Tibial nerve (tissue), 4 donors: Measurements from ENCODE around the gene RBM20.

Source experiments
- EP300 ChIP-seq, 2 donors: sonication (generic); formaldehyde crosslinking; IDR thresholded peaks; one replicate each; pipeline ENCODE4 v1.6.1; 2017; ENCODE audit warnings: antibody characterized with exemption in 2 of 2, mild to moderate bottlenecking in 1 of 2
- TF ChIP-seq, protein P1 (sequence below), 5 experiments: fragments of 200-600 bp in 3 of 5; fragments of 450-650 bp in 2 of 5; sonication (generic) in 3 of 5; IDR thresholded peaks; one replicate each; pipeline ENCODE4 v1.5.1; 2016 to 2019; ENCODE audit warnings: antibody characterized with exemption in 5 of 5, mild to moderate bottlenecking in 3 of 5, moderate library complexity in 2 of 5

DNA sequence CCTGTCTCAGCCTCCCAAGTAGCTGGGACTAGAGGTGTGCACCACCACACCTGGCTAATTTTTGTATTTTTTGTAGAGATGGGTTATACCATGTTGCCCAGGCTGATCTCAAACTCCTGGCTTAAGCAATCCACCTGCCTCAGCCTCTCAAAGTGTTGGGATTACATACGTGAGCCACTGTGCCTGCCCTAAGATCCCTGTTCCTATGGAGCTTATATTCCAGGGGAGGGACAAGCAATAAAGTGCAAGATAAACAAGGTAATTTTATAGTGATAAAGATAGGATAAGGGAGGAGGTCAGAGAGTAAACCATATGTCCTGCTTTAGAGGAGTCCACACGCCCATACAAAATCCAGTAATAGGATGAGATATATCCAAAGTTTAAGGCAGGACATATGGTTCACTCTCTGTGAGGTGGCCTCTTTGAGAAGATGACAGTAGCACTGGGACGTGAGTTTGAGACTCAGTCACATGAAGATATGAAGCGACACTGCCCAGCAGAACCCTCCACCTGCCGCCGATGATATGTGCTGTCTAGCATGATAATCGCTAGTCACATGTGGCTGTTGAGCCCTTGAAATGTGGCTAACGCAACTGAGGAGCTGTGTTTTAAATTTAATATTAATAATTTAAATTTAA lies 114.1 kb downstream of the RBM20 start:
- TF ChIP-seq, protein P1, sequence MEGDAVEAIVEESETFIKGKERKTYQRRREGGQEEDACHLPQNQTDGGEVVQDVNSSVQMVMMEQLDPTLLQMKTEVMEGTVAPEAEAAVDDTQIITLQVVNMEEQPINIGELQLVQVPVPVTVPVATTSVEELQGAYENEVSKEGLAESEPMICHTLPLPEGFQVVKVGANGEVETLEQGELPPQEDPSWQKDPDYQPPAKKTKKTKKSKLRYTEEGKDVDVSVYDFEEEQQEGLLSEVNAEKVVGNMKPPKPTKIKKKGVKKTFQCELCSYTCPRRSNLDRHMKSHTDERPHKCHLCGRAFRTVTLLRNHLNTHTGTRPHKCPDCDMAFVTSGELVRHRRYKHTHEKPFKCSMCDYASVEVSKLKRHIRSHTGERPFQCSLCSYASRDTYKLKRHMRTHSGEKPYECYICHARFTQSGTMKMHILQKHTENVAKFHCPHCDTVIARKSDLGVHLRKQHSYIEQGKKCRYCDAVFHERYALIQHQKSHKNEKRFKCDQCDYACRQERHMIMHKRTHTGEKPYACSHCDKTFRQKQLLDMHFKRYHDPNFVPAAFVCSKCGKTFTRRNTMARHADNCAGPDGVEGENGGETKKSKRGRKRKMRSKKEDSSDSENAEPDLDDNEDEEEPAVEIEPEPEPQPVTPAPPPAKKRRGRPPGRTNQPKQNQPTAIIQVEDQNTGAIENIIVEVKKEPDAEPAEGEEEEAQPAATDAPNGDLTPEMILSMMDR (IDR thresholded peaks at IDR 0.05), result no peak
- no peak for TF ChIP-seq EP300 (IDR thresholded peaks at IDR 0.05)
